ENCODE measurements around the gene FIZ1.

DNA sequence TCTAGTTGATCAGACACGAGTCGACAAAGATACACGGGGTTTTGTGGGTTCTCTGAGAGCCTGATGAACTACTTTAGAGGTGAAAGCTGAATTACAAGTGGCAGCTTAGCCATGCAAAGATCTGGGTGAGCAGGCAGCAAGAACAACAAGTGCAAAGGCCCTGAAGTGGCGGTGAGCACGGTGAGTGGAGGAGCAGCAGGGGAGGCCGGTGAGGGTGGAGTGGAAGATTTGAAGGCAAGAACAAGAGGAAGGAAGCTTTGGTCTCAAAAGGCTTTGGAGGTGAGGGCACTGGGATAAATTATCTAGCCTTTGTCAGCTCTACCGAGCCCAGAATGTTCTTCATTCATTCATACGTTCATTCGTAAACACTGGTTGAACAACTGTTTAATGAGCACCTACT lies 7.5 kb upstream of the FIZ1 start:
- TF ChIP-seq CTCF (conservative IDR thresholded peaks at IDR 0.05; ENCODE audit: low read length) (no peak), EZH2phosphoT487 (IDR thresholded peaks at IDR 0.05; ENCODE audit: borderline replicate concordance) (no peak)

Measured in Loucy (cell line).